Choroid plexus epithelial cell (primary cell): ENCODE data around the gene CDKN2A.
A peak's percentile ranks its signal among the peaks of the same experiment; 100 is the strongest.

Experiments used
- DNase-seq: peaks from one replicate; pipeline ENCODE4 v3.0.0-alpha.2; 2010; ENCODE audit warnings: low read depth
- H3K4me3 ChIP-seq: 2 replicates; pipeline ENCODE4 v1.5.1; 2011; ENCODE audit warnings: low read depth, mild to moderate bottlenecking, control low read depth, low read length, moderate library complexity
- CTCF ChIP-seq: conservative IDR thresholded peaks from 2 replicates; pipeline ENCODE4 v1.5.1; 2011; ENCODE audit warnings: low read depth, mild to moderate bottlenecking, control low read depth, inconsistent platforms, low read length, moderate library complexity

Gene CDKN2A

GRCh38 chr9:21931428-21931827, 62.8 kb downstream of the CDKN2A start:
- no peak for DNase-seq
- no peak overlapping the region for H3K4me3 ChIP-seq

GRCh38 chr9:21927752-21928151, 66.4 kb downstream of the CDKN2A start:
- no peak for TF ChIP-seq CTCF
- no peak for DNase-seq
- H3K4me3 ChIP-seq = no peak overlapping the region

More at GRCh38 chr9:21931428-21931827, 62.8 kb downstream of the CDKN2A start:
- TF ChIP-seq CTCF = no peak

GRCh38 chr9:21923694-21924093, 70.5 kb downstream of the CDKN2A start:
- H3K4me3 ChIP-seq = no peak overlapping the region
- DNase-seq = no peak
- no peak for TF ChIP-seq CTCF

GRCh38 chr9:21919377-21920362, 74.5 kb downstream of the CDKN2A start:
- H3K4me3 ChIP-seq = peak overlapping the region; percentile 3
- TF ChIP-seq CTCF = no peak
- peak; percentile 90 for DNase-seq
